ENCODE data around the gene DUSP15. TPM values are rescaled to one million over a fixed set of nuclear protein-coding genes. Genes with fewer than 3 reads are reported as not detected.

Gene DUSP15, protein sequence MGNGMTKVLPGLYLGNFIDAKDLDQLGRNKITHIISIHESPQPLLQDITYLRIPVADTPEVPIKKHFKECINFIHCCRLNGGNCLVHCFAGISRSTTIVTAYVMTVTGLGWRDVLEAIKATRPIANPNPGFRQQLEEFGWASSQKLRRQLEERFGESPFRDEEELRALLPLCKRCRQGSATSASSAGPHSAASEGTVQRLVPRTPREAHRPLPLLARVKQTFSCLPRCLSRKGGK
- polyA plus RNA-seq (2011; rRNA removed) (0.46 and 0.53 TPM in 2 replicates), polyA plus RNA-seq (2017; fragmentation: RNase III; extraction: RNeasy Plus Mini Kit Qiagen cat#74134 plus additional on column Dnase treatment) (0.70 to 1.3 TPM (median 0.96 TPM) in 3 replicates), polyA minus RNA-seq (2011; rRNA and poly(A)+ RNA removed) (0.29 TPM in 1 of 2 replicates, not detected in the other)
- polyA plus RNA-seq (2012; cell fraction: cytosol; rRNA removed): 0.53 and 1.1 TPM in 2 replicates
- 0.76 and 1.00 TPM in 2 replicates for polyA plus RNA-seq (2012; cell fraction: nucleus; rRNA removed)

DNA sequence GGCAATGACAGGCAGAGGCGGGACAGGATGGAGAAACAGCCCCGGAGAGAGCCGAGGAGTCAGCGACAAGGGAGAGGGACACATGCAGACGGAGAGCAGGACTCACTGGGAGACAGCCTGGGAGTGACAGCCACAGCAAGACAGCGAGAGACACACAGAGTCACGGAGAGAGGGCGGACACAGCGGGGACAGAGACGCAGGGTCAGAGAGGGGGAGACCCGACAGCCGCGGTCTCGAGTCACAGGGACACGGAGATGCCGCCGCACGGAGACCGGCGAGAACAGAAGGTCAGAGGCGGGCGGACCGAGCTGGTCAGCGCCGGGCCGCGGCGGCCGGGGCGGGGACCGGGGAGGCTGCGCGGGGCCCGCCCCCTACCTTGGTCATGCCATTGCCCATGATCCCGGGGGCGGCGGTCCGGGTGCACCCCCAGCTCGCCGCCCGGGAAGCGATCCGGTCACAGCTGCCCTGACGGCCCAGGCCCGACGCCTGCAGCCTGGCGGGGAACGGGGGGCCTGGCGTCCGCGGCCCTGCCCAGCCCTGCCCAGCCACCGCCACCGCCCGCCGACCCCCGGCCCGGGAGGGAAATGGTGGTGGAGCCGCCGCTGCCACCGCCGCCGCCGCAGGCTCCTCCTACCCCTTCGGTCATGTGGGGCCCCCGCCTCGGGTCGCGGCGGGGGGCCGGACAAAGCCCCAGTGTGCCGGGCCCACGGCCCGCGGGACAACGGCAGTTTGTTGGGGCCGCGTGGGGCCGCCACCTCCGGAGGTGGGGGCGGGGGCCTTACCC lies at the start of gene DUSP15, which contains the start of gene TTLL9:
DUSP15 (minus strand) TSS at position 586 of the 784 bp plus-strand sequence; CDS start at position 396, 190 bp downstream.
TTLL9 (plus strand) TSS at position 693 of the 784 bp plus-strand sequence. CDS start 493 bp downstream, outside the sequence.
- Histone ChIP-seq H3K4me2 (peak within 1 kb of the TSS; percentile 99), H3K4me1 (peaks cover 12% of the 10 kb centered on the region; the same call in 2 of the 3 replicates), H3K27ac (peak within 1 kb of the TSS; percentile 66 to 90), H3K4me3 (peak within 1 kb of the TSS; percentile 70), H3K9me3 (no peaks in the 10 kb centered on the region)
- no peak for TF ChIP-seq EP300 (IDR thresholded peaks at IDR 0.05)
- no peak for TF ChIP-seq ZNF302 (CRISPR knock-in tag; IDR thresholded peaks at IDR 0.05)
- TF ChIP-seq, protein P1, sequence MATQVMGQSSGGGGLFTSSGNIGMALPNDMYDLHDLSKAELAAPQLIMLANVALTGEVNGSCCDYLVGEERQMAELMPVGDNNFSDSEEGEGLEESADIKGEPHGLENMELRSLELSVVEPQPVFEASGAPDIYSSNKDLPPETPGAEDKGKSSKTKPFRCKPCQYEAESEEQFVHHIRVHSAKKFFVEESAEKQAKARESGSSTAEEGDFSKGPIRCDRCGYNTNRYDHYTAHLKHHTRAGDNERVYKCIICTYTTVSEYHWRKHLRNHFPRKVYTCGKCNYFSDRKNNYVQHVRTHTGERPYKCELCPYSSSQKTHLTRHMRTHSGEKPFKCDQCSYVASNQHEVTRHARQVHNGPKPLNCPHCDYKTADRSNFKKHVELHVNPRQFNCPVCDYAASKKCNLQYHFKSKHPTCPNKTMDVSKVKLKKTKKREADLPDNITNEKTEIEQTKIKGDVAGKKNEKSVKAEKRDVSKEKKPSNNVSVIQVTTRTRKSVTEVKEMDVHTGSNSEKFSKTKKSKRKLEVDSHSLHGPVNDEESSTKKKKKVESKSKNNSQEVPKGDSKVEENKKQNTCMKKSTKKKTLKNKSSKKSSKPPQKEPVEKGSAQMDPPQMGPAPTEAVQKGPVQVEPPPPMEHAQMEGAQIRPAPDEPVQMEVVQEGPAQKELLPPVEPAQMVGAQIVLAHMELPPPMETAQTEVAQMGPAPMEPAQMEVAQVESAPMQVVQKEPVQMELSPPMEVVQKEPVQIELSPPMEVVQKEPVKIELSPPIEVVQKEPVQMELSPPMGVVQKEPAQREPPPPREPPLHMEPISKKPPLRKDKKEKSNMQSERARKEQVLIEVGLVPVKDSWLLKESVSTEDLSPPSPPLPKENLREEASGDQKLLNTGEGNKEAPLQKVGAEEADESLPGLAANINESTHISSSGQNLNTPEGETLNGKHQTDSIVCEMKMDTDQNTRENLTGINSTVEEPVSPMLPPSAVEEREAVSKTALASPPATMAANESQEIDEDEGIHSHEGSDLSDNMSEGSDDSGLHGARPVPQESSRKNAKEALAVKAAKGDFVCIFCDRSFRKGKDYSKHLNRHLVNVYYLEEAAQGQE (IDR thresholded peaks at IDR 0.05): no peak
- TF ChIP-seq GATA3 (IDR thresholded peaks at IDR 0.05; ENCODE audit: borderline replicate concordance): no peak
- CTCF ChIA-PET: interaction anchor here (1.3 to 3.4 kb wide), 3 partner anchors 12 to 23 kb away, joined by 4 to 10 read pairs (median 6); no protein-coding TSS in a partner anchor
- POLR2A ChIA-PET: interaction anchor here (1.3 kb wide), 1 partner anchor 9 kb away, joined by 5 read pairs; no protein-coding TSS in a partner anchor
- ATAC-seq: peak; percentile 66 to 83
- DNase-seq (ENCODE audit: low read depth in 1 of 2, low spot score in 1 of 2): no peak
- WGBS (ENCODE audit: missing lambda C conversion rate): 9% methylated on average over 22 of the region's 80 CpGs
- no peak for FAIRE-seq

DNA sequence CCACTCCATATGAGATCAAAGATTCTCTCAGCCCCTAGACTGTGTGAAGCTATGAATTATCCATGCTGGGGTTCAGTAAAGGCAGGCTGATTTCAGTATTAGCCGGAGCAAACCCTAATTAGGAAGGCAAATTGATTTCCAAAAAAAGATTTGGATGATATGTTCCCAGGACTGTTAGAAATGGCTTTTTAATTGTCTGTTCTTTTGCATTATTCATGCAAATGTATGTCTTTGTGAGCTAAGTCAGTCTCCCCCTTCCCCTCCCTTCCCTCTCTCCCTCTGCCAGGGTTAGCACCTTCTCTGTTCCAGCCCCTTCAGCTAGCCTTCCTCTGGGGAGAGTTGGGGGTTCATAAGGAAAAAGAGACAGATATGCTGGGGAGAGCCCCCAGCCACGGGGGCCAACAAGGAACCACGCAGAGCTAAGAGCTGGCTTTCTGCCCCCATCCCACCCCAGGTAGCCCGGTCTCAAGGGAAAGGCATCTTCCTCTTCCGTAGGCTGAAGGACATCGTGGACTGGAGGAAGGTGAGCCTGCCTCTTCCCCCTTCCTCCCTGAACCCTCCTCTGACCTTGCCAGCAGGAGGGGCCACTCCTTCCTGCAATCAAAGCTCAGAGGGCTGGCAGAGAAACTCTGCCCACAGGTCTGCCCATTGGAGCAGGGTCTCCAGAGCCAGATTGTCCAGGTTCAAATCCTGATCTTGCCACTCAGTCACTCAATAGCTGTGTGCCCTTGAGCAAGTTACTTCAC lies 49.3 kb upstream of the DUSP15 start:
- no peak overlapping the region for H3K4me3 ChIP-seq
- no peak overlapping the region for H3K27ac ChIP-seq
- DNase-seq (ENCODE audit: low read depth in 1 of 2, low spot score in 1 of 2) (no peak), ATAC-seq (no peak), FAIRE-seq (no peak)
- H3K9me3 ChIP-seq: no peaks in the 10 kb centered on the region
- 49% methylated on average over 6 of the region's 6 CpGs for WGBS (ENCODE audit: missing lambda C conversion rate)
- CTCF ChIA-PET: interaction anchor here (0.6 to 1.5 kb wide), 8 partner anchors 16 to 755 kb away, joined by 3 to 5 read pairs (median 3); partner anchors contain the start of gene PDRG1
- no peak overlapping the region for H3K4me2 ChIP-seq
- H3K4me1 ChIP-seq: no peaks in the 10 kb centered on the region
- POLR2A ChIA-PET: no interaction called here
- TF ChIP-seq ESRRA (IDR thresholded peaks at IDR 0.05; ENCODE audit: borderline replicate concordance, low read length) (no peak), TP53 (CRISPR knock-in tag; IDR thresholded peaks at IDR 0.05) (no peak), HOXB13 (CRISPR knock-in tag; IDR thresholded peaks at IDR 0.05; ENCODE audit: low read depth) (no peak), JUN (IDR thresholded peaks at IDR 0.05) (no peak), BHLHE40 (IDR thresholded peaks at IDR 0.05; ENCODE audit: low read depth, low read length) (no peak), ZNF302 (CRISPR knock-in tag; IDR thresholded peaks at IDR 0.05) (no peak), NR3C1 (IDR thresholded peaks at IDR 0.05) (no peak), POLR2A (IDR thresholded peaks at IDR 0.05; ENCODE audit: low read length) (no peak), CHD2 (IDR thresholded peaks at IDR 0.05; ENCODE audit: low read length, partially characterized antibody) (no peak), RCOR1 (IDR thresholded peaks at IDR 0.05; ENCODE audit: low read depth, low read length) (no peak), ZC3H11A (IDR thresholded peaks at IDR 0.05) (no peak), CEBPB (IDR thresholded peaks at IDR 0.05) (no peak), MYC (IDR thresholded peaks at IDR 0.05; ENCODE audit: borderline replicate concordance, low read length) (no peak)
- TF ChIP-seq, protein P2, sequence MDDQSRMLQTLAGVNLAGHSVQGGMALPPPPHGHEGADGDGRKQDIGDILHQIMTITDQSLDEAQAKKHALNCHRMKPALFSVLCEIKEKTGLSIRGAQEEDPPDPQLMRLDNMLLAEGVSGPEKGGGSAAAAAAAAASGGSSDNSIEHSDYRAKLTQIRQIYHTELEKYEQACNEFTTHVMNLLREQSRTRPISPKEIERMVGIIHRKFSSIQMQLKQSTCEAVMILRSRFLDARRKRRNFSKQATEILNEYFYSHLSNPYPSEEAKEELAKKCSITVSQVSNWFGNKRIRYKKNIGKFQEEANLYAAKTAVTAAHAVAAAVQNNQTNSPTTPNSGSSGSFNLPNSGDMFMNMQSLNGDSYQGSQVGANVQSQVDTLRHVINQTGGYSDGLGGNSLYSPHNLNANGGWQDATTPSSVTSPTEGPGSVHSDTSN (IDR thresholded peaks at IDR 0.05): no peak
- TF ChIP-seq, protein P3, sequence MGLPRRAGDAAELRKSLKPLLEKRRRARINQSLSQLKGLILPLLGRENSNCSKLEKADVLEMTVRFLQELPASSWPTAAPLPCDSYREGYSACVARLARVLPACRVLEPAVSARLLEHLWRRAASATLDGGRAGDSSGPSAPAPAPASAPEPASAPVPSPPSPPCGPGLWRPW (IDR thresholded peaks at IDR 0.05): no peak
- TF ChIP-seq, protein P4, sequence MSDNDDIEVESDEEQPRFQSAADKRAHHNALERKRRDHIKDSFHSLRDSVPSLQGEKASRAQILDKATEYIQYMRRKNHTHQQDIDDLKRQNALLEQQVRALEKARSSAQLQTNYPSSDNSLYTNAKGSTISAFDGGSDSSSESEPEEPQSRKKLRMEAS (IDR thresholded peaks at IDR 0.05): no peak
- TF ChIP-seq, protein P5, sequence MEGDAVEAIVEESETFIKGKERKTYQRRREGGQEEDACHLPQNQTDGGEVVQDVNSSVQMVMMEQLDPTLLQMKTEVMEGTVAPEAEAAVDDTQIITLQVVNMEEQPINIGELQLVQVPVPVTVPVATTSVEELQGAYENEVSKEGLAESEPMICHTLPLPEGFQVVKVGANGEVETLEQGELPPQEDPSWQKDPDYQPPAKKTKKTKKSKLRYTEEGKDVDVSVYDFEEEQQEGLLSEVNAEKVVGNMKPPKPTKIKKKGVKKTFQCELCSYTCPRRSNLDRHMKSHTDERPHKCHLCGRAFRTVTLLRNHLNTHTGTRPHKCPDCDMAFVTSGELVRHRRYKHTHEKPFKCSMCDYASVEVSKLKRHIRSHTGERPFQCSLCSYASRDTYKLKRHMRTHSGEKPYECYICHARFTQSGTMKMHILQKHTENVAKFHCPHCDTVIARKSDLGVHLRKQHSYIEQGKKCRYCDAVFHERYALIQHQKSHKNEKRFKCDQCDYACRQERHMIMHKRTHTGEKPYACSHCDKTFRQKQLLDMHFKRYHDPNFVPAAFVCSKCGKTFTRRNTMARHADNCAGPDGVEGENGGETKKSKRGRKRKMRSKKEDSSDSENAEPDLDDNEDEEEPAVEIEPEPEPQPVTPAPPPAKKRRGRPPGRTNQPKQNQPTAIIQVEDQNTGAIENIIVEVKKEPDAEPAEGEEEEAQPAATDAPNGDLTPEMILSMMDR (IDR thresholded peaks at IDR 0.05): no peak
- TF ChIP-seq, protein P6, sequence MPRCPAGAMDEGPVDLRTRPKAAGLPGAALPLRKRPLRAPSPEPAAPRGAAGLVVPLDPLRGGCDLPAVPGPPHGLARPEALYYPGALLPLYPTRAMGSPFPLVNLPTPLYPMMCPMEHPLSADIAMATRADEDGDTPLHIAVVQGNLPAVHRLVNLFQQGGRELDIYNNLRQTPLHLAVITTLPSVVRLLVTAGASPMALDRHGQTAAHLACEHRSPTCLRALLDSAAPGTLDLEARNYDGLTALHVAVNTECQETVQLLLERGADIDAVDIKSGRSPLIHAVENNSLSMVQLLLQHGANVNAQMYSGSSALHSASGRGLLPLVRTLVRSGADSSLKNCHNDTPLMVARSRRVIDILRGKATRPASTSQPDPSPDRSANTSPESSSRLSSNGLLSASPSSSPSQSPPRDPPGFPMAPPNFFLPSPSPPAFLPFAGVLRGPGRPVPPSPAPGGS (IDR thresholded peaks at IDR 0.05): no peak
